ENCODE measurements around the gene TRERF1.

DNA sequence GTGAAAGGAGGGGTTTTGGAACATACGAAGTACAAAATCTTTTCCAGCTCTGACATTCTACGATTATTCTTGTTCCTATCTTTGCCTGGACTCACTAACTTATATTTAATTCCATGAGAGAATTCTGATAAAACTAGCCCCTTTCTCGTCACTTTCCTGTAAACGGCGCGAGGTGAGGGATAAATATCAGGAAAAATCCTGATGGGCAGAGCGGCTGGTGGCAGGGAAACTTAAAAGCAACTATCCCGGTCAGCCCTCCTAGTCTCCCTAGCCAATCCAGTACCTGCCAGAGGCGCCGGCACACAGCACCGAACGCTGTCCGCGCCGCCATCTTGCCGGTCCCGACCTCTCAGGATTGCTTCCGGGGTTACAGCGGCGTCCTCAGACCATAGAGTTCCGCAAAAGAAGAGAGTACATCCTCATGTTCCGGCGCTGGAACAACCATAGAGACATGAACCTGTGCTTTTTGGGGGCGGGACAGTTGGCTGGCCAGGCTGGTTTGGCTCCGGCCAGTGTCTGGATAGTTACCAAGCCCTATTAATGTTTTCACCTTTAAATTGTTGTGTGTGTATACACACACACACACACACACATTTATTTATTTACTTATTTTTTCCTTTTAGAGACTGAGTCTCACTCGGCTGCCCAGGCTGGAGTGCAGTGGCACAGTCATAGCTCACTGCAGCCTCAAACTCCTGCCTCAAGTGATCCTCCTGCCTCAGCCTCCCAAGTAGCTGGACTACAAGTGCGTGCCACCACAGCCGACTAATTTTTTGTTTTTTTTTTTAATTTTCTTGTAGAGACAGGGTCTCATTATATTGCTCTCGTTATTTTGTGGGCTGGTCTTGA is 234.0 kb downstream of the TRERF1 start, which contains the start of gene MRPS10:
- no peak for TF ChIP-seq ZNF785 (tag by site-specific recombination; IDR thresholded peaks at IDR 0.05)
- TF ChIP-seq ZNF366 (tag by site-specific recombination; conservative IDR thresholded peaks at IDR 0.05), result no peak
- TF ChIP-seq ZNF558 (tag by site-specific recombination; IDR thresholded peaks at IDR 0.05), result peak; percentile 67; the same call in 1 of the 2 replicates
- TF ChIP-seq, protein P1, sequence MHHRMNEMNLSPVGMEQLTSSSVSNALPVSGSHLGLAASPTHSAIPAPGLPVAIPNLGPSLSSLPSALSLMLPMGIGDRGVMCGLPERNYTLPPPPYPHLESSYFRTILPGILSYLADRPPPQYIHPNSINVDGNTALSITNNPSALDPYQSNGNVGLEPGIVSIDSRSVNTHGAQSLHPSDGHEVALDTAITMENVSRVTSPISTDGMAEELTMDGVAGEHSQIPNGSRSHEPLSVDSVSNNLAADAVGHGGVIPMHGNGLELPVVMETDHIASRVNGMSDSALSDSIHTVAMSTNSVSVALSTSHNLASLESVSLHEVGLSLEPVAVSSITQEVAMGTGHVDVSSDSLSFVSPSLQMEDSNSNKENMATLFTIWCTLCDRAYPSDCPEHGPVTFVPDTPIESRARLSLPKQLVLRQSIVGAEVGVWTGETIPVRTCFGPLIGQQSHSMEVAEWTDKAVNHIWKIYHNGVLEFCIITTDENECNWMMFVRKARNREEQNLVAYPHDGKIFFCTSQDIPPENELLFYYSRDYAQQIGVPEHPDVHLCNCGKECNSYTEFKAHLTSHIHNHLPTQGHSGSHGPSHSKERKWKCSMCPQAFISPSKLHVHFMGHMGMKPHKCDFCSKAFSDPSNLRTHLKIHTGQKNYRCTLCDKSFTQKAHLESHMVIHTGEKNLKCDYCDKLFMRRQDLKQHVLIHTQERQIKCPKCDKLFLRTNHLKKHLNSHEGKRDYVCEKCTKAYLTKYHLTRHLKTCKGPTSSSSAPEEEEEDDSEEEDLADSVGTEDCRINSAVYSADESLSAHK (tag by site-specific recombination; IDR thresholded peaks at IDR 0.05), result no peak
- TF ChIP-seq, protein P2, sequence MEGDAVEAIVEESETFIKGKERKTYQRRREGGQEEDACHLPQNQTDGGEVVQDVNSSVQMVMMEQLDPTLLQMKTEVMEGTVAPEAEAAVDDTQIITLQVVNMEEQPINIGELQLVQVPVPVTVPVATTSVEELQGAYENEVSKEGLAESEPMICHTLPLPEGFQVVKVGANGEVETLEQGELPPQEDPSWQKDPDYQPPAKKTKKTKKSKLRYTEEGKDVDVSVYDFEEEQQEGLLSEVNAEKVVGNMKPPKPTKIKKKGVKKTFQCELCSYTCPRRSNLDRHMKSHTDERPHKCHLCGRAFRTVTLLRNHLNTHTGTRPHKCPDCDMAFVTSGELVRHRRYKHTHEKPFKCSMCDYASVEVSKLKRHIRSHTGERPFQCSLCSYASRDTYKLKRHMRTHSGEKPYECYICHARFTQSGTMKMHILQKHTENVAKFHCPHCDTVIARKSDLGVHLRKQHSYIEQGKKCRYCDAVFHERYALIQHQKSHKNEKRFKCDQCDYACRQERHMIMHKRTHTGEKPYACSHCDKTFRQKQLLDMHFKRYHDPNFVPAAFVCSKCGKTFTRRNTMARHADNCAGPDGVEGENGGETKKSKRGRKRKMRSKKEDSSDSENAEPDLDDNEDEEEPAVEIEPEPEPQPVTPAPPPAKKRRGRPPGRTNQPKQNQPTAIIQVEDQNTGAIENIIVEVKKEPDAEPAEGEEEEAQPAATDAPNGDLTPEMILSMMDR (tag by site-specific recombination; IDR thresholded peaks at IDR 0.05), result no peak
